T47D (cell line): ENCODE data around the gene TIMP4.

ENCODE experiments used
- DNase-seq, 2 experiments: peaks; one replicate each; pipeline versions ENCODE4 v3.0.0 to v3.0.0-alpha.2; 2011 to 2012; ENCODE audit warnings: low read depth in 1 of 2, low spot score in 1 of 2
- JUND ChIP-seq: IDR thresholded peaks from 2 replicates; pipeline ENCODE4 v1.6.1; 2012; ENCODE audit warnings: low read depth
- in situ Hi-C: cut with HindIII; loops from 2 replicates; pipeline ENCODE4 v1.10.0; 2016; ENCODE audit warnings: low sequenced_read_pairs, low pct_unique_long_range_greater_than_20kb

Gene TIMP4

DNA sequence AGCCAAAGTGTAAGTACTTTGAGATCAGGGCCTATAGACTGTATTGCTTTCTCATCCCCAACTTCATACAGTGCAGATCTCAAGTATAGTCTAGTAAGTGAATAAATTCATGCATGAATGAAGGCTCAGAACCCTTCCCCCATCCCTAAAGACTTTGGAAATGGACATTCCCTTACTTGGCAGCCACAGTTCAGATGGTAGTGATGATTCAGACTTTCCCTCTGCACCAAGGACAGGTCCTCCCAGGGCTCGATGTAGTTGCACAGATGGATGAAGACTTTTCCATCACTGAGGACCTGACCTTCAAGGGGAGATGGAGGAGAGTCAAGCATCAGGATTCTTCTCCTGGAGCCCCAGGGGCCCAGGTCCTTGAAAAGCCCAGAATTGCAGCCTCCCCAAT lies 4.6 kb downstream of the TIMP4 start:
- in situ Hi-C loops: no loop called here
- TF ChIP-seq JUND: no peak

DNA sequence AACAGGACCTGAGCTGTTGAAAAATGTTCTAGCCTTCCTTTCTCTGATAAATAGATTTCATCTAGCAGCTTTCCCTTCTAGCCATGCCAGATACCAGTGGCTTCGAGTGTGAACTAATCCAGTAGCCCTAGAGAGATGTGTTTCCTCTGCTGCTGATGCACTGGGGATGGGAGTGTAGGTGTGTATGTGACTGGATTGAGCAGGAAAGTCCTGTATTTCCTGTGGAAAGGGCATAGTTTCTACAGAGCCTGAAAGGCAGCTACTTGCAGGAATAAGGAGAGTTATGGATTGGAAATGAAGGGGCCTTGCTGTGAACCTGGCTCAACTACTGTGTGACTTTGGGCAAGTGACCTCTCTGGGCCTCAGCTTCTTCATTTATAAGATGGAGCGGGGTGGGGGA lies 8.6 kb downstream of the TIMP4 start:
- in situ Hi-C loops: no loop called here
- no peak for TF ChIP-seq JUND
- peak in 1 of 2 experiments; percentile 28 for DNase-seq

More for the DNA sequence above, 4.6 kb downstream of the TIMP4 start:
- DNase-seq: no peak

DNA sequence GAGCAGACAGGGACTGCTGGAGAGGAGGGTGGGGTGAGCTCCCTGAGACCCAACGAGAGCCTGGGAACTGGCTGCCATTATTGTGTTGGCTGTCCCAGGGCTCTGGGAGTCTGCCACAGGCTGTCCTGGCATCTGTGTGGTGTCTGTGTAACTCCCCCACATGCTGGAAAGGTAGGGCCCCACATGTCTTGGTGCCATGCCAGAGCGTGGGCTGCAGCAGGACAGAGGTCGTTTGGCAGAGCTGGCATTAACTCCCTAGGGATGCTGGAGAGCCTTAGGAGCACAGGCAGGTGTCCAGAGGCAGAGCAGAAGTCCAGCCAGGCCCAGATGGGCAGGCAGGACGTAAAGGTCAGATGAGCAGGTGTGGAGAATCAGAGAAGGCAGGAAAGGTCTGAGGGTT lies 9.7 kb downstream of the TIMP4 start:
- in situ Hi-C loops: no loop called here
- no peak for TF ChIP-seq JUND
- DNase-seq: no peak

DNA sequence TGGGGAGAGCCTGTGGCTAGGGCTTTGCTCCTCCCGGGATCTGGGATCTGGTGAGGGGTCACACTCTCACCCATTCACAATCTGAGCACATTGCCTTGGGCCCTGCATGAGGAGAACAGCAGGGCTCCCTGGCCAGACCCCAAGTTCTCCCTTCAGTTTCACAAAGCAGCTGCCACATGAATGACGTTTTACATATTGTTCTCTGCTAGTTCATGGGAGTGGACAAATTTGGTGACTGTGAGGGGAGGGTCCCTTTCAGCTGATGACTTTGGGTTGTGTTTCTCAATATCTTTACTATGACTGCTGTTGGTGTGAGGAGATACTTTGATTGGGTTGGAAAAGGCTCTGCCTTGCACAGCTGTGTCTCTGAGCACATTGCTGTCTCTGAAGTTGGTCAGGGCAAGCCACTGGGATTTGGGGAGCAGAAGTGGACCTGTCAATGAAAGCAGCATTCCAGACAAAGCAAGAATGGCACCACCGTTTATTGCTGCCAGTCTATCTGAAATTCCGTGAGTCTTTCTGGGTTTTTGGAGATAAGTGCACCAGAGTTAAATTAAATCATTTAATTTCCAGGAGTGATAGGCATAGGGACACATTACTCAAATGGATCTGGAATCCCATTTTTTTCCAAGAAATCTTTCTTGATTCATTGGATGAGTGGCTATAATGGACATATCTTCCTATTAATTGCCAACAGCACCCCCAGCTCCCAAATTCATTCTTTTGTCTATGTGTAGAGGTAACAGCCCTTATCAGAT lies 10.3 kb downstream of the TIMP4 start:
- TF ChIP-seq JUND: no peak
- DNase-seq: no peak
- in situ Hi-C loops: no loop called here

DNA sequence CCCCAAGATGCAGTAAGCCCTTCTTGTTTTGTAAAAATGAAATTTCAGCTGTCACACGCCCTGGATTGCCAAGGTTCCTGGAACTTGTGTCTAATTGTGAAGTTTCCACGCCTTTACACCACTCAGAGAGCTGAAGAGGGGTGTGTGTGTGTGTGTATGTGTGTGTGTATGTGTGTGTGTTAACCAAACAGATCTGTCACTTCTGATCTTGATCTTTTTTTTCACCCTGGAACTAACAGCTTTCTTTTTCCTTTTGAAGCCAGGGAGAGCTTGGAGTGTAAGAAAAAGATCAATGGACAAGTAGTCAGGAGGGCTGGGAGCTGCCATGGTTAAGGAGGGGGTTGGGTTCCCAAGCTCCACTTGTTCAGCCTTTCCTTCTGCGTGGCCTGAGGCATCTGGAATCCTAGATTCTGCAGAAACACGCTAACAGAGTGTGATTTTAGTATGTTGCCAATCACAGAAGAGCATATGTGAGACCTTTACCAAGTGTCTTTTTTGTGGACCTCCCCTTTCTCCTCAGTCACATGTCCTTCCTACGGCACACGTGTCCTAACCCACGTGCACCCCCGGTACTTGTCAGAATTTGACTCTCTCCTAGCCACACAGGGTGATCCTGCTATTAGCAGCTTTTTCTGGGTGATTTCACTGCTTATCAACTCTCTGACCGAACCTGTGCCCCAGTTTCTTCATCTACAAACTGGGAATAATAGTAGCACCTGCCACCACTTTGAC lies 11.5 kb downstream of the TIMP4 start:
- DNase-seq: no peak
- TF ChIP-seq JUND: no peak
- in situ Hi-C loops: no loop called here

DNA sequence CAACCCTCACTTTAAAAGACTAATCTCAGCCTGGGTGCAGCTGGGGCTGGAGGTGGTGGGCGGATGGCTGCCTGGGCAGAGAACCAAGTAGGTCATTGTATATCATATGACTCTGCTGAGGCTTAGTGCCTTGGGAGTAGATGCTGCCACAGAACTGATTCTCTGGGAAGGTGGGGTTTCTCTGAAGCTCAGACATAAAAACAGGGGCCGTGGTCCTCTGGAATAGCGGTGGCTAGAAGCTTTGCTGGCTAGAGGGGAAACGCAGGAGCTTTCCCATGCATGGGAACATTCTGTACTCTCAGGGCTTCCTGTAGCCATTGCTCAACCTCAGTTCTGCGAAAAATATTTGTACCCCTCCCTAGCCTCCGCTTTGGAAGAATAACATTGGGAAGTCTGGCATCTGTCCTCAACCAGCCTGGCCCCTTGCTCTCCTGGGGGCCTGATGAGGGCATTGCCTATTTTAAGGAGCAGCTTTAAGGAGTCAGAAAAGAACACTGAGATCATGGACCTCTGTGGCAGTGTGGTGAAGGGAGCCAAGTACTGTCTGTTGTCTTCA lies 14.7 kb downstream of the TIMP4 start:
- DNase-seq: no peak
- in situ Hi-C loops: no loop called here
- no peak for TF ChIP-seq JUND

GRCh38 chr3:12142476-12142875 lies 16.2 kb downstream of the TIMP4 start:
- in situ Hi-C loops: no loop called here
- DNase-seq: no peak
- TF ChIP-seq JUND: no peak

GRCh38 chr3:12141350-12141749 lies 17.4 kb downstream of the TIMP4 start:
- TF ChIP-seq JUND: no peak
- DNase-seq: no peak
- in situ Hi-C loops: no loop called here

DNA sequence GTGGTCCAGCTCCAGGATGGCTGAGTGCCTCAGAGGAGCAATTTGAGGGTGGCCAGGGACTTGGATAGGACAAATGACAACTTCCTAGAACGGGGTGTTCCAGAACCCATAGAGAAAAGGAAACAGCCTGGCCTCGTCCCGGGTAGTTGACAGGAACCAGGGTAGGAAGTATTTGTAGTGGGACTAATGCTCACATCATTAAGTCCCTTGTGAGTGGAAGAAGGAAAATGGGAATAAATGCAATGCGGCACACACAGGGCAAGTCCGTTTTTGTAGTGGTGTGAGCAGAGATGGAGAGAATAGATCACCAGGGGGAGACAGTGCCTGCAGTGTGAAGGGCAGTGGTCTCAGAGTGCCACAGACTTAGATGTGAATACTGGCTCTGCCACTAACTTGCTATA lies 19.6 kb downstream of the TIMP4 start:
- no peak for TF ChIP-seq JUND
- in situ Hi-C loops: no loop called here
- DNase-seq: peak in 1 of 2 experiments; percentile 42

DNA sequence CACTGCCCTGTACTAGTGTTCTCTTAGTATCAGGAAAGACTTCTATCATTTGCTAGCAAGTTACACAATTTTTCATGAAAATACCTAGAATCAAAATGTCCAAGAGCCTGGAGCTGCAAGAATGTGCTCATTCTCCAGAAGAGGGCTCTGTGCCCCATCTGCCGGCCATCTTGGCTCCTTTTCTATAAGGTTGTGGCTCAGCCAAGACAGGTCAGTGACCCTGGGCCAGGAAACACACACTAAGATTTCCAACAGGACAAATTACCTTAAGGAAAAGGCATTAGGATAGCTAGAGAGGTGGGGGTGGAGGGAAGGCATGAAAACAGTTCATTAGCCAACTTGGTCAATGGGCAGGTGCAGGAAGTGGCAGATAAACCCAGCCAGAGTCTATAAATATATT lies 20.7 kb downstream of the TIMP4 start:
- in situ Hi-C loops: no loop called here
- peak in 1 of 2 experiments; percentile 59 for DNase-seq
- no peak for TF ChIP-seq JUND

GRCh38 chr3:12136371-12136770 lies 22.3 kb downstream of the TIMP4 start:
- DNase-seq: no peak
- in situ Hi-C loops: no loop called here
- TF ChIP-seq JUND: no peak

GRCh38 chr3:12135029-12135657 lies 23.6 kb downstream of the TIMP4 start:
- no peak for TF ChIP-seq JUND
- DNase-seq: peak; percentile 49 to 71
- in situ Hi-C loops: no loop called here

- in situ Hi-C loops: no loop called here
- TF ChIP-seq JUND: no peak
- no peak for DNase-seq
Measured at GRCh38 chr3:12132881-12133280, 25.8 kb downstream of the TIMP4 start.
